Mammary epithelial cell (primary cell): ENCODE results near the gene ERO1B.

Experiments
- EZH2 ChIP-seq: IDR thresholded peaks from 2 replicates; pipeline ENCODE4 v1.6.1; 2012; ENCODE audit warnings: low read length, inconsistent platforms, borderline replicate concordance
- TF ChIP-seq, protein P1 (sequence below), 2 donors: IDR thresholded peaks in 1 of 2; conservative IDR thresholded peaks in 1 of 2; 2 replicates each; pipeline ENCODE4 v1.5.1; 2011 to 2012; ENCODE audit warnings: inconsistent platforms in 2 of 2, low read length in 2 of 2, mild to moderate bottlenecking in 2 of 2, control low read depth in 1 of 2, low read depth in 1 of 2; ENCODE audit not compliant: insufficient read depth in 1 of 2; ENCODE audit errors: extremely low read depth in 1 of 2

DNA sequence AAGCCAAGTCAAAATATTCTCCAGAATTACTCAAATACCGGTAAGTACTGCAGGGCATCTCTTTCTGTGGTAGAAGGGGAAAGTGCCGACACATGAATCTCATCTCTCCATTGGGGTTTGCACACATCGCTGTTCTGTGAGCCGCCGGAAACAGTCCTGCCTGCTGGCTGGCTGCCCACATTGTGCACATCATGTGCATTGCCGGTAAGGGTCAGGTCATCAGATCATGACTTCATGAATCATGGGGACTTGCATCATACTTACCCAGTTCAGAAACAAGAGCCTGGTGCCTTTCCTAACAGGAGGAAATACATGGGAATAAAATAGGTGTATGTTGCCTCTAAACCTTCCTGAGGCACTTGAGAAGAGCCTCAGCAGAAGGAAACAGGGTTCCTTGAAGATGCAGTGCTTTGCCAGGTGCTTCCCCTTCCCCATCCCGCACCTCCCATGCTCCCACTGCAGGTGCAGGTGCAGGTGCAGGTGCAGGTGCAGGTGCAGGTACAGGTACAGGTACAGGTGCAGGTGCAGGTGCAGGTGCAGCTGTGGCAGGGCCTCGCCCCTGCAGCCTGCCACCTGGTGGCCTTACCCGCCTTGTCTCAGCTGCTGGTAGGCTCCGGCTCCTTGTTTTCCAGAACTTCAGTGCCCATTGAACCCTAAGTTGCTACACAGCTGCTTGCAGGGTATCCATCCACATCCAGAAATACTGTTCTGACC lies 112.9 kb downstream of the ERO1B start:
- TF ChIP-seq, protein P1, sequence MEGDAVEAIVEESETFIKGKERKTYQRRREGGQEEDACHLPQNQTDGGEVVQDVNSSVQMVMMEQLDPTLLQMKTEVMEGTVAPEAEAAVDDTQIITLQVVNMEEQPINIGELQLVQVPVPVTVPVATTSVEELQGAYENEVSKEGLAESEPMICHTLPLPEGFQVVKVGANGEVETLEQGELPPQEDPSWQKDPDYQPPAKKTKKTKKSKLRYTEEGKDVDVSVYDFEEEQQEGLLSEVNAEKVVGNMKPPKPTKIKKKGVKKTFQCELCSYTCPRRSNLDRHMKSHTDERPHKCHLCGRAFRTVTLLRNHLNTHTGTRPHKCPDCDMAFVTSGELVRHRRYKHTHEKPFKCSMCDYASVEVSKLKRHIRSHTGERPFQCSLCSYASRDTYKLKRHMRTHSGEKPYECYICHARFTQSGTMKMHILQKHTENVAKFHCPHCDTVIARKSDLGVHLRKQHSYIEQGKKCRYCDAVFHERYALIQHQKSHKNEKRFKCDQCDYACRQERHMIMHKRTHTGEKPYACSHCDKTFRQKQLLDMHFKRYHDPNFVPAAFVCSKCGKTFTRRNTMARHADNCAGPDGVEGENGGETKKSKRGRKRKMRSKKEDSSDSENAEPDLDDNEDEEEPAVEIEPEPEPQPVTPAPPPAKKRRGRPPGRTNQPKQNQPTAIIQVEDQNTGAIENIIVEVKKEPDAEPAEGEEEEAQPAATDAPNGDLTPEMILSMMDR (conservative IDR thresholded peaks at IDR 0.05 in 1 of 2, IDR thresholded peaks at IDR 0.05 in 1 of 2; ENCODE audit: extremely low read depth in 1 of 2, insufficient read depth in 1 of 2, low read depth in 1 of 2, low read length in 2 of 2): peak in 1 of 2 donors; percentile 13
- TF ChIP-seq EZH2: no peak
